Stimulated activated CD4-positive, alpha-beta T cell treated with anti-CD3 and anti-CD28 coated beads, Interleukin-15, amount 100 ng/mL, for 24 hours (primary cell): ENCODE measurements around the gene PSME3IP1.

Experiments used
- DNase-seq: peaks from one replicate; pipeline ENCODE4 v3.0.0-alpha.2; 2020

The PSME3IP1 gene

DNA sequence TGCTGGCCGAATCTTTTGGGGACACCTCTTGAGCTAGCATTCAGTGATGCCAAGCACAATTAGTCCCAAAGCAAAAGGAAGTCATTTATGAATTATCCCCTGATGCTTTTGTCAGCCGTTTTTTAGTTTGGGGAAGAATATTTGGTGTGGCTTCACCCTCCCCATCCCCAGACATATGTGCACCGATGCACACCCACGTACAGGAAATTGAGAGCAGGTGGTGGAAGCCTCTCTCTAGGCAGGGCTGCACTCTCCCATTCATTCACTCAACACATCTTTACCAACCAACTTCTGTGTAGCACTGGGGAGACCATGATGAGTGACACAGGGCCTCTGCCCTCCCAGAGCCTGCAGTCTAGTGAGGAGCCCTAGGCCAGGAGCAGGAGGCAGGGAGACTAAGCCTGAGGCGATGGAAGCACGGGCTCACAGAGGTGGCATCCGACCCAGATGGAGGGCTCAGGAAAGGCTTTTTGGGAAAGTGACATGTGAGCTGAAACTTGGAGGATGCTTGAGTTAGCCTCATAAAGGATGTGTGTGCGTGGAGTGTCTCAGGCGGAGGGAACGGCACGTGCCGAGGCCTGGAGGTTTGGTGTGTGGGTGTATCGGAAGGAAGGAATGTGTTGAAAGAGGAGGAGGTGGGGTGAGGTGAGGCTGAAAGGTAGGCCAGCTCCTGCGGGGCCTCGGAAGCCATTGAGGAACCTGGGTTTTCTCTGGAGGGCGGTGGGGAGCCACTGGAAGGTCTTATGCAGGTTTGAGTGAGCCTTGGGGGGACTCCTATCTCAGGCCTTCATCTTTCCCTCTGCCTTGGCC lies 43.8 kb downstream of the PSME3IP1 start:
- peak; percentile 41 for DNase-seq

DNA sequence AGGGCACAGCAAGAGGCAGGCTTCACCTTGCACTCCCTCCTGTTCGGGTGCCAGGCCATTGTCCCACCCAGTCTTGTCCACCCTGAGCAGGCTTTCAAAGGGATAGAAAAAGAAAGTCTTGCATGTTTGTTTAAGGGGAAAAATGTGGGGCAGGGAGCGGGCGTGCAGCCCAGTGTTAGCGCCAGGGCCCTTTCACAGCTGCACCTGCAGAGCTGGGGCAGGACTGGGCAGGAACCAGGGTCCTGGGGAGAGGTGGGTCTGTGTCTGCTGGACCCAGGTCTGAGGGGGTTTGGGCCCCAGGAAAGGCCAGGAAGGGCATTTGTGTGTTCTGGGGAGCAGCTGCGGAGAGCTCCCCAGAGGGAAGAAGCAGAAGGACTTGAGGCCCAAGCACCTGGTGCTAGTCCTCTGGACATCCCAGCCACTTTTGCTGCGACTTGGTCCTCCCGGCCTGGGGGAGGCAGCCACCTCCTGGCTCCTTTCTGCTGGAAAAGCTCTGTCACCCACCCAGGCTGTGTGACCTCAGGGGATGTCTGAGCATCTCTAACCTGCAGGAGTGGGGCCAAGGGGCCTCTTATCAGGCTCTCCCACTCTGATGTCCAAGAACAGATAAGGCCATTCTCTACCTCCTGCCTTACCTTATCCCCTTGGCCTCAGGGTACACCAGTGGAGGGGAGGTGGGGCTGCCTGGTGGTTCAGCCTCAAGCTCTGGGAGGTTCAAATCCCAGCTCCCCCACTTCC lies 44.7 kb downstream of the PSME3IP1 start:
- no peak for DNase-seq

DNA sequence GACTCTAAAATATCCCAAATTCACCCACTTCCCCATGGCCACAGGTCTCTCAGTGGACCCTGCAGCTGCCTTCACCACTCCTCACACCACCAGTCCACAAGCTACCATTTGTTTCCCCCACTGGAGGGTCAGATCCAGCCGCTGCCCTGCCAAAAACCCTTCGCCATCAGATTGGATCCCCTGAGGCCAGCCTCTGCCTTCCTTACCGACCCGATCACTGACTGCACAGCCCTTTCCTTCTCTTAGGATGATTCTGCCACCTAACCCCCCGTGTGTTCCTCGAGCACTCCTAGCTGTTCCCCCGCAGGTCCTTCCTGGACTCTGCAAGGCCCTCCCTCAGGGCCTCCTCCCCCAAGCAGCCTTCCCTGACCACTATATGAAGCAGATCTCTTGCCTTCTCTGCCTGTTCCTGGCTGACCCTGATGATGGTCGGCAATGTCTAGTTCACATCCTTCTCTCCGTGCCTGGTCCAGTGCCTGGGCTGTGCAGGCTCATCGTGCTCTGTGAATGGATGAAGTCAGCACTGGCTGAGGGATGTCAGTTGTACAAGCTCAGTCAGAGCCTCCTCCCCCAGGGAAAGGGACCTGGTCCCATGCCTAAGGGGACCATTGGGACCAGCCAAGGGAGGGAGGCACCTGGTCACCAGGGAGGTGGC lies 47.4 kb downstream of the PSME3IP1 start:
- DNase-seq: no peak

DNA sequence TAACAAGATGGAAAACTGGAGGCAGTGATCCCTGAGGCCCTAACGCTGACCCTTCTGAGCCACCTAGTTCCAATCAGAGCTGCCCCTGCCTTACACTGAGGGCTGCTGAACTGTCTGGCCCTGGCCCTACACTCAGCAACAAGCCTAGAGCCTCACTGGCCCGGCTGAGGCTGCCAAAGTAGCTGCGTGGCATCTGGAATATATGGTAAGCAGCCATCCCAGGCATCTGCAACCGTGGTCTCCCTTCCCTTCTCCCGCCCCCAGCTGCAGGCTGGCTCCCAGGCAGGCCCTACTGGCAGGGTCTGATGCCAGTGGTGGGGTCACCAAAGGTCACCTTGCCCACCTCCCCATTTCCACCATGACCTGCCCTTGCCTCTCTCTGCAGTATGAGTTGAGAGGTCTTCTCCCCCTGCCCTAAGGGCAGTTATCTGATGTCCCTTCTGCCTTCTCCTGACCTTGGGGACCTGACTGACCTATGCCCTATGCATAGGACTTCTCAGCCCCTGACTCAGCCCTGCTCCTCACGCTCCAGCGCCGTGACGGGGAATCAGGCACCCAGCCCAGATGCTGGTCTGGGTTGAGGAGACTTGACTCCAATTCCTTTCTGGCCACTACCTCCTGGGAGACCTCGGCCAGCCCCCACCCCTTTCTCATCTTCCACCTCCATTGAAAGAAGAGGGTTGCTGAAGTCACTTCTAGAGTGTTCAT lies 48.1 kb downstream of the PSME3IP1 start:
- DNase-seq: no peak

DNA sequence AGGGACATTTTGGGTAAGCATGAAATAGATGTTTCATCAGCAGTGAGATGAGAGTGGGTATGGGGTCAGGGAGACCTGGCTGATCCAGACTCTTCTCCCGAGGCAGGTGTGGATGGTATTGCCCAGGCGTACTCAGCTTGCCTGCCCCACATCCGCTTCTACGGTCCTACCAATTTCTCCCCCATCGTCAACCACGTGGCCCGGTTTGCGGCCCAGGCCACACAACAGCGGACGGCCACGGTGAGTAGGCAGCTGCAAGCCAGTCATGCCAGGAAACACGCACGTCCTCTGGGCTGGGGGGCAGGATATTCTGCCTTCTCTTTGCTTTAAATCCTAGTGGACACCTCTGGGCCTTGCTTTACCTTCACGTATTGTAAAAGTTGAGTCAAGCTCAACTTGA lies 48.8 kb downstream of the PSME3IP1 start:
- no peak for DNase-seq

DNA sequence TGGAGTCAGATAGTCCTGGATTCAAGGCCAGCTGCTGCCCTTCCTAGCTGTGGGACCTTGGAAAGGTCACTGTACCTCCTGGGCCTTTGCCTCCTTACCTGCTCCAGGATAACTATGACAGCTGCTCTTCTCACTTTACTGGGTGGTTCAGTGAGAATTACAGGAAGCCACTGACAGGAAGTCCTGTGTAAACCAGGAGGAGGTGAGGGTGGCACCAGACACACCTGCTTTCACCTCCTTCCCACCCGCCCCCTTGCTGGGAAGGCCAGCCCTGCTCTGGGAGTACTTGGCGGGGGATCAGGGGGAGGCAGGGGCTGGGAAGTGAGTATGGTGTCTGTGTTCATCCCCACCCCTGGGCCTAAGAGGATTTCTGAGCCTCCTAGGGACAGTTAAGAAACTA lies 50.9 kb downstream of the PSME3IP1 start:
- DNase-seq: peak; percentile 33

DNA sequence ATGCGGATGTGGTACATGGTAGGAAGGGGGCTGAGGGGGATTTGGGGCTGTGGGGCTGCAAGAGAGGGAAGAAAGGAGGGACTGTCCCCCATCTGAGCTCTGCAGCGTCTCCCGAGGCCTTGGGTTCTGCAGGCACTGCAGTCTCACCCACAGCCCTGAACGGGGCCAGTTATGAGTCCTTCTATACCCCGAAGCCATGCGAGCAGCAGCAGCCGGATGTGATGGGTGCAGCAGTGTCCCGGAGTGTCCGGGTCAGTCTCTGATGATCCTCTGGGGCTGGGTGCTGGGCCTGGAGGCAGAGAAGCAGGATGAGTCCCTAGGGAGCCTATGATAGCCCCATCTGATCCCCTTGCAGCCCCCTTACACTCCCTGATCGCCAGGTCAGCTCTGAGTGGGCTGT lies 52.0 kb downstream of the PSME3IP1 start:
- DNase-seq: no peak

DNA sequence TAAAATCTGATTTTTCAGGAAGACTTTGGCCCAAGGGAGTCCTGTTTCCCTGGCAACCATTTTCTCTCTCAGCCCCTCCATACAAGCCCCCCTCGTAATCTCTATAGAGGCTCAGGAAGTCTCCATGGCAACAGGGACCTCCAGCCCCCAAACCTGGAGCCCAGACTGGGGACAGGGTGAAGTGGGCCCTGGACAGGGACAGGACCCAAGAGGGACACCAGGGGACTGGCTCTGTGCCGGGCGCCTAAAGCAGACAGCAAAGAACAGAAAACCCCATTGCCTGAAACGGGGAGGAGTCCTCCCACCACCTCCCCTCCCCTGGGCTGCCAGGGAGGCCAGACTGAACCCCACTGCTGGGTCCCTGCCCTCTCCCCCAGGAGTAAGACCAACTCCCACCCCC lies 52.8 kb downstream of the PSME3IP1 start:
- no peak for DNase-seq

DNA sequence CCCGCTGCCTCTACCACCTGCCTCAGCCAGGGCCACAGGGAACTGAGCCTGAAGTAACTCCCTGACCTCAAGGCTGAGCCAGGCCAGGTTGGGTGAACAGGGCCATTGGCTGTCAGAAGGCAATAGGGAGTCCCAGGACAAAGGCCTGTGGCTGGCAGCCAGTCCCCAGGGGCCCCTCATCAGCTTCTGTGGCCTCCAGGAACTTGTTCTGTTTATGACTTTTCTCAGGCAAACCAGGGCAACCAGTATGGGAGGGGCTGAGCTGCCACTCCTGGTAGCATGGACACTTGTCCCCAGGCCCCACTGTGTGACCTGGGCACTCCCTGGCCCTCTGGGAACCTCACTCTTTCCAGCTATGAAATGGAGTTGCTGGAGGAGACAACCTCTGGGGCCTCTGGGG lies 53.4 kb downstream of the PSME3IP1 start:
- DNase-seq: no peak

DNA sequence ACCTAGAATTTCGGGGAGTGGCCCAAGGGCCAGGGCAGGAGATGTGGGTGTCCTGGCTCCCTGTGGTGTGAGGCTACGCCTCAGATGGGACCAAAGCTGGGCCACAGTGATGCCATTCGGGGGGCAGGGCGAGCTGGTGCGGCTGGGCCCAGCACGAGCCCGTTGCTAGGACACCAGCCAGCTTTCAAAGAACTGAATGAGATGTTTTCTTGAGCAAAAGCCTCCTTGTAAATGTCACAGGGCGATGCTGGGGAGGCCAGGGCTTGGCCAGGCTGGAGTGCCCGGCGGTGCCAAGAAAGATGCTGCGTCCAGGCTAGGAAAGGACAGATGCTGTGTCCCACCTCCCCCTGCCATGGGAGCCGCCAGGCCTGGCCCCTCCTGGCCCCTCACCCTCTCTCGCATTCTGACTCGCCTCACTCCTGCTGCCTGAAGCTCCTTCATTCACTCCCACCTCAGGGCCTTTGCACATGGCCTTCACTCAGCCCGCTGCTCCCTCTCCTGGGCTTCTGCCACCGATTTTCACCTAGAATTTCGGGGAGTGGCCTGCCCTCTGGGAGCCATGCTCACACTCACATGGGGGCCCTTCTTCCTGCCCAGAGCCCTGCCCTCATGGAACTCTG lies 54.4 kb downstream of the PSME3IP1 start:
- no peak for DNase-seq

DNA sequence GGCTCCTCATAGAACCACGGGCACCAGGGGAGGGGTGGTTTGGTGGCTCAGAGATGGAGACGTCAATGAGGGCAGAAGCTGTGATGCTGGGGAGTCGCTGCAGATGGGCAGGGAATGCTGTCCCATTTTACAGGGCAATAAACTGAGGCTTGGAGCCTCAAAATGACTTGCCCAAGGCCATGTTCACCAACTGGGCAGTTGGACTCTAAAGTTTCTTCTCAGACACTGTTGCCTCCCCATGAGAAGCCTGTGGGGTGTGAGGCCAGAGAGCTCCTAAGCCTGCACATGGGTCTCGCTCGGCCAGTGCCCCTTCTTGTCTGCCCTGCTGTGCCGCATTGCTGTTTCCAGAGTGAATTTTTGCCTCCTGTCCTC lies 54.9 kb downstream of the PSME3IP1 start:
- no peak for DNase-seq

DNA sequence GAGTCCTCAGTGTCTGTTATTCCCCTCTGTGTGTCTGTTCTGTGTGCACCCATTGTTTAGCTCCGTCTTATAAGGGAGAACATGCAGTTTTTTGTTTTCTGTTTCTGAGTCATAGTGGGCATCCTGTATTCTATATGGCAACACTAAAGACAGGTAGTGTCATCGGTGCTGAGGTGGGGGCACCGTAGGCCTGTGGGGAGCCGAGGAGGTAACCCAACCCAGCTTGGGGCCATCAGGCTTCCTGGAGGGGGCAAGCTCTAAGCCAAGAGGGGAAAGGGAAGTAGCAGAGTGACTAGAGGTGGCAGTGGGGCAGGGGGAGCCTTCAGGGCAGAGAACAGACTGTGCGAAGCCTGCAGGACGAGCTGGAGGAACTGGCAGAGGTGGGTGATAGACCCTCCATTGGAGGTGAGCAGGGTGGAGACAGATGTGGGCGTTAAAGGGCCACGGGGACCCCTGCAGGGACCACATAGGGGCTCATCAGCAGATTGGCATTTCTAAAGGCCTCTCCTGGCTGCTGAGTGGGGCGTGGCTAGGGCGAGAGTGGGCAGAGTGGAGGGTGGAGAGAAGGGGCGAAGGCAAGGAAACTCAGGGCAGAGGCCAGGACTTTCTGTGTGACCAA lies 57.0 kb downstream of the PSME3IP1 start:
- DNase-seq: peak; percentile 38

DNA sequence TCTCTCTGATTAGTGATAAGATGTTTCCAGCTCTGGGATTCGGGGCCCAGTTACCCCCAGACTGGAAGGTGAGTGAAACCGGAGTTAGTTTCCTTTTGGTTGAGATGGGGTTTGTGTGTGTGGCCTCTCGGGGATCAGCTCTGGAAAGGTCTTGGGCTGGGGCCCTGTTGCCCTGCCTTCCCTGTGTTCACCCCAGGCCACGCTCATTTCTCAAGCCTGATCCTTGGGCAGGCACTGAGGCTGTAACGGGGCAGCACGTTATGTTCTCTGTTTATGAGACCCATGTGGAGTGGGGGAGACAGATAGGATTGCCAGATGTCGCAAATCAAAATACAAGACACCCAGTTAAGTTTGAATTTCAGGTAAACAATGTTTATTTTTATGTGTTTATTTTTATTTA lies 58.0 kb downstream of the PSME3IP1 start:
- DNase-seq: no peak

DNA sequence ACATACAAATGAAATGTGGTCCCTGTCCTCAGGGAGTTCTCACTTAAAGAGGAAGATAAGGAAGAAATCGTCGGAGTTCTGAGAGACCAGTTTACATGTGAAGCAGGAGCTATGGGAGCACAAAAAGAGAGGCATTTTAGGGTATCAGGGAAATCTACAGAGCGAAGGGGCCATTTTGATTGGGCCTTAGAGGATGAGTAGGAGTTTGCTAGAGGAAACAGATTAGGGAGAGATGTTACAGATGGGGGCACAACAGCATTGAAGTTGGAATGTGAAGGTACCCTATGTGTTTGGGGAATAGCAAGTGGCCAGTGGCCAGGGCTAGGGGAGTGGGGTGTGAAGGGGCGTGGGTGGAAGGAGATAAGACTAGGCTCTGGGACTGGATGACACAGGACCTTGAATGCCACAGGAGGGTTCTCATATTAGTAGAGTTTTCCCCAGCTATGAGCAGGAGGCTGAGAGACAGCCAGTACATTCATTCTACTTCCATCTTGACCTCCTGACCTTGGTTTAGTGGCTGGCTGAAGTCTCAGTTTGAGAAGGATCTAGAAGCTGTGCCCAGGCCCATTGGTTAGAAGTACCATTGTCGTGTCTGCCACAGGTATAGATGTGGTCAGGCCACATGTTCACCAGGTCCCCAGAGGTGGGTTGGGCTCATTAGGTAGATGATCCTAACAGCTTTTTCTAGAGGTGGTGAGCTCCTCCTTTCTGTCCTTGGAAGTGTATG lies 58.6 kb downstream of the PSME3IP1 start:
- no peak for DNase-seq

DNA sequence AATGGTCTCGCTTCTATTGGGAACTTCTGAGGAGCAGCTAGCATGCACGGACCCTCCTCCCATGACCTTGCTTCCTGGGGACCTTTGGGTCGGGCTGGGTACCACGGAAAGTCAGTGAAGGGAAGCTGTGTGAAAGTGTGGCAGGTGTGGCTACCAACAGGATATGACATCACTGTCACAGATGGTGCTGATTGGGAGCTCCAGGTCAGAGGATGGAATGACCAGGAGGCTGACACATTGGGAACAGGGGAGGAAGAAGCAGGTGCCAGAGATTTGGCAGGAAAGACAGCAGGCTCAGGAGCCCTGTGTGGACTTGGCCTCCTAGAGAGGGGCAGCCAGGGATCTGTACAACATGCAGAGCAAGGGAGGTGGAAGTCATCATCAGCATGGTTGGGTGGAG lies 59.4 kb downstream of the PSME3IP1 start:
- no peak for DNase-seq

DNA sequence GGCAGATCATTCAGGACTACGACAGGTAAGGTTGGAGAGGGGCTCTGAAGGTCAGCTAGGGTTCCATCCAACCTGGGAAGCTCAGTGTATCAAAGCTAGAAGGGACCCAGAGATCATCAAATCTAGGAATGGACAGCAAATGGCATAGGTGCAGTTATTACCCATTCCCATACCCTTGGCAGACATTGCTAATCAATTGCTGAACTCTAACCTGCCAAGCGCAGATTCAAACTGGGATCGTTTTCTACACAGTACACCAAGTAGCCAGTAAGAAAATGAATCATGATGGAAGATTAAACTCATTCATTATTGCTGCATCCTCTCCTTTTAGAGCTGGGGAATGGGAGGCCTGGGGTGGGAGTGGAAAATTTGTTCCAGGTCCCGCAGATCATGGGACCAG lies 59.9 kb downstream of the PSME3IP1 start:
- DNase-seq: no peak

DNA sequence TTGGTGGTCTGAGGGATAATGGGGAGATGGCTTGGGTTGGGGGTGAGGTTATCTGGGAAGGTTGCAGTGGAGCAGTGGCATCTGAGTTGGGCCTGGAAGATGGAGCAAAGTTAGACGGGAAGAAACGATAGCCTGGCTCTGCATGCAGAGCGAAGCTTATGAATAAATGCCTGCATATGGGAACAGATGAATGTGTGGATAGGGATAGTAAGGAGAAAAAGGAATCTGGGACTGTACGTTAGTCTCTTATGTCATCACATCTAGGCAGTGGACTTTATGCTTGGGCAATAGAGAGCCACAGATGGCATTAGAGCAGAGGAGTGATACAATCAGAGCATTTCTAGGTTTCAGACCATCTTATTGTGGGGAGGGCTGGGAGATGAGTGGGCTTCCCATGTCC lies 60.5 kb downstream of the PSME3IP1 start:
- DNase-seq: no peak

DNA sequence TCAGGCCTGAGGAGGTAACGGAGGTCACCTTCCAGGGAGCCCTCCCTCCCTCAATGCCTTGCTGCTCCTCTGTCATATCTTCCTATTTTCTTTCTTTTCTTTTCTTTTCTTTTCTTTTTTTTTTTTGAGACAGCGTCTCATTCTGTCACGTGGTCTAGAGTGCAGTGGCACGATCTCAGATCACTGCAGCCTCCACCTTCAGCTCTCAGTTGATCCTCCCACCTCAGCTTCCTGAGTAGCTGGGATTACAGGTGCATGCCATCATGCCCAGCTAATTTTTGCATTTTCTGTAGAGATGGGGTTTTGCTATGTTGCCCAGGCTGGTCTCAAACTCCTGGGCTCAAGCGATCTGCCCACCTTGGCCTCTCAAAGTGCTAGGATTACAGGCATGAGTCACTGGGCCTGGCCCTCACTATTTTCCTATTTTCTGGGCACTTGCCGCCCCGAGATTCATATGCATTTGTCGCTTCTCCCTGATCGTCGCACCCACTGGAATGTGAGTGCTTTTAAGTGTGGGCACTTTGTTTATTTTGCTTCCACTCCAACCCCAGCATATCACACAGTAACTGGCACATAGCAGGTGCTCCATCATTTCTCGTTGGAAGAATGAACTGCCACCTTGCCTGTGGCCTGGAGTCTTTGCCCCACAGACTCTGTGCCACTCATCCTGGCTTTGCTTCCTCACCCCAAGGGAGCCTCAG lies 61.7 kb downstream of the PSME3IP1 start:
- DNase-seq: no peak

DNA sequence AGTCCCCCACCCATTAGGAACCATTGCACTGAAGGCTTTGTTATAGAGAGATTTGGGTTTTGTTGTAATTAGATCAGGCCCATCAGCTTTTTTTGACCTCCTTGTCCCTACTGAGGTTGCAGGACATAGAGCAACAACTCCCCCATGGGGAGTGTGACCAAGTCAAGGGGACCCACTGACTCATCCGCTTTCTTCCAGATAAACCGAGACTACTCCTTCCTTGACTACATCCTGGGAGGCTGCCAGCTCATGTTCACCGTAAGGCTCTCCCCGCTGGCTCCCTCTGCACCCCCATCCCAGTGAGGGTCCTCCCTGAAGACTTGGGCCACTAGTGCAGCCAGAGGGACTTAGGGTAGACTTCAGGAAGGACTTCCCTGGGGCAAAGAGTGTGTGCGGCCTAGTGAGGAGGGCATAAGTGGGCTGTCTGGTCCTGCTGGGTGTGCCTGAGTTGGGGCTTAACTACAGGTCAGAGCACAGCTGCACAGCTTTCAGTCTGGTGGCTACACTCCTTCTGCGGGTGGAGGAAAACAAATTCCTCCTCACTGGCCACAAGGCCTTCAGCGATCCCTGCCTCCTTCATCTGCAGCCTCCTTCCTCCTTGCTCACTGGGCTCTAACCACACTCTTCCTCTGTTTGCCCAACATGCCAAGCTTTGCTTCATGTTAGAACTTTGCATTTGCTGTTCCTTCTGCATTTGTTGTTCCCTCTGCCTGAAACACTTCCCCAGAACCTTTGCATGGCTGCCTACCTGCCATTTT lies 62.4 kb downstream of the PSME3IP1 start:
- DNase-seq: no peak

DNA sequence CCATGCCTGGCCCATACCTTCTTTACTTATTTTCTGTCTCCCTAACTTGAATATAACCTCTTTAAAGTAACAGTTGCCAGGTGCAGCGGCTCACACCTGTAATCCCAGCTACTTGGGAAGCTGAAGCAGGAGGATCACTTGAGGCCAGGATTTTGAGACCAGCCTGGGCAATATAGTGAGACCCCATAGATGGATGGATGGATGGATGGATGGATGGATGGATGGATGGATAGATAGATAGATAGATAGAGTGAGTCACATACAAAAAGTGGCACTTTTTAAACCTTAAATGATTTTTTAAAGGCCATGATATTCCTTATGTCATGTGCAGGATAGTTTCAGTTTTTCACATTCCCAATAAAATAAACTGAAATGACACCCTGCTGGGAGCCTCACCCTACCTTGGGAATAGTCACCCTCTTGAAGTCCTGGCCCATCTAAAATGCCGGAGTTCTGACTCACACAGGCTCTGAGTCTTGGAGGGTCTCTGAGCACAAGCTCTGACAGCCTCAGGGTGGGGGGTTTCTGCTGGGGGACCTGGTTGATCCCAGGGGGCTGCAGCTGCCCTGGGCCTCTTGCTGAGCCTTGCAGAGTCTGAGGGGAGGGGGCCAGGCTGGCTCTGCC lies 67.3 kb downstream of the PSME3IP1 start:
- no peak for DNase-seq
